ENCODE data around the gene SPPL2B.
"Not testable (repeated sequence)": the region's sequence is repeated elsewhere in the genome, so short reads cannot be mapped to it uniquely, and the experiment has no call there.

The SPPL2B gene

GRCh38 chr19:2387367-2388288 lies 59.1 kb downstream of the SPPL2B start:
- no peak for TF ChIP-seq CSDC2 (CRISPR knock-in tag; IDR thresholded peaks at IDR 0.05)
- no peak for TF ChIP-seq BACH2 (CRISPR knock-in tag; IDR thresholded peaks at IDR 0.05; ENCODE audit: borderline replicate concordance)
- no peak for TF ChIP-seq CREB5 (CRISPR knock-in tag; IDR thresholded peaks at IDR 0.05; ENCODE audit: low read depth)
- no peak for TF ChIP-seq ZNF70 (CRISPR knock-in tag; IDR thresholded peaks at IDR 0.05)
- no peak for TF ChIP-seq ZFP30 (CRISPR knock-in tag; IDR thresholded peaks at IDR 0.05)
- no peak for TF ChIP-seq ZNF8 (CRISPR knock-in tag; IDR thresholded peaks at IDR 0.05)
- no peak for TF ChIP-seq ZFP3 (CRISPR knock-in tag; IDR thresholded peaks at IDR 0.05)
- no peak for TF ChIP-seq PPARA (CRISPR knock-in tag; IDR thresholded peaks at IDR 0.05; ENCODE audit: borderline replicate concordance)
- TF ChIP-seq OSR1 (CRISPR knock-in tag; IDR thresholded peaks at IDR 0.05) = no peak
- no peak for TF ChIP-seq TCF4 (CRISPR knock-in tag; IDR thresholded peaks at IDR 0.05; ENCODE audit: borderline replicate concordance)
- no peak for TF ChIP-seq CSRNP3 (CRISPR knock-in tag; IDR thresholded peaks at IDR 0.05)
- TF ChIP-seq RARB (CRISPR knock-in tag; IDR thresholded peaks at IDR 0.05) = no peak
- TF ChIP-seq TOX (CRISPR knock-in tag; IDR thresholded peaks at IDR 0.05; ENCODE audit: borderline replicate concordance) = no peak
- no peak for TF ChIP-seq GLIS3 (CRISPR knock-in tag; IDR thresholded peaks at IDR 0.05)
- no peak for TF ChIP-seq POU6F1 (CRISPR knock-in tag; IDR thresholded peaks at IDR 0.05; ENCODE audit: borderline replicate concordance, low read depth)
- ATAC-seq = no peak

GRCh38 chr19:2389594-2389993 lies 61.1 kb downstream of the SPPL2B start:
- no peak for TF ChIP-seq TOX (CRISPR knock-in tag; IDR thresholded peaks at IDR 0.05; ENCODE audit: borderline replicate concordance)
- ATAC-seq = no peak

- TF ChIP-seq TCF4 (CRISPR knock-in tag; IDR thresholded peaks at IDR 0.05; ENCODE audit: borderline replicate concordance) = no peak
- no peak for TF ChIP-seq ISL1 (CRISPR knock-in tag; IDR thresholded peaks at IDR 0.05)
- ATAC-seq = peak; percentile 73
These were observed 62.7 kb downstream of the SPPL2B start for GRCh38 chr19:2391118-2391725.

GRCh38 chr19:2392366-2392765 lies 63.9 kb downstream of the SPPL2B start:
- ATAC-seq = no peak
- TF ChIP-seq ZNF565 (CRISPR knock-in tag; conservative IDR thresholded peaks at IDR 0.05; ENCODE audit: low read depth) (no peak), ESRRG (CRISPR knock-in tag; IDR thresholded peaks at IDR 0.05) (no peak), PPARA (CRISPR knock-in tag; IDR thresholded peaks at IDR 0.05; ENCODE audit: borderline replicate concordance) (no peak)

- not testable (repeated sequence) for ATAC-seq
These were observed 64.4 kb downstream of the SPPL2B start for GRCh38 chr19:2392899-2393298.

- ATAC-seq = no peak
- TF ChIP-seq POU6F1 (CRISPR knock-in tag; IDR thresholded peaks at IDR 0.05; ENCODE audit: borderline replicate concordance, low read depth) (no peak), ZNF70 (CRISPR knock-in tag; IDR thresholded peaks at IDR 0.05) (no peak), TOX (CRISPR knock-in tag; IDR thresholded peaks at IDR 0.05; ENCODE audit: borderline replicate concordance) (no peak), CSDC2 (CRISPR knock-in tag; IDR thresholded peaks at IDR 0.05) (no peak), BACH2 (CRISPR knock-in tag; IDR thresholded peaks at IDR 0.05; ENCODE audit: borderline replicate concordance) (no peak), PATZ1 (CRISPR knock-in tag; IDR thresholded peaks at IDR 0.05; ENCODE audit: borderline replicate concordance) (no peak), RARB (CRISPR knock-in tag; IDR thresholded peaks at IDR 0.05) (no peak), SNAI2 (CRISPR knock-in tag; IDR thresholded peaks at IDR 0.05) (no peak), ZC3H10 (CRISPR knock-in tag; IDR thresholded peaks at IDR 0.05) (no peak), ARNTL (CRISPR knock-in tag; IDR thresholded peaks at IDR 0.05; ENCODE audit: borderline replicate concordance, low read depth) (no peak), ZNF565 (CRISPR knock-in tag; conservative IDR thresholded peaks at IDR 0.05; ENCODE audit: low read depth) (no peak), ESRRG (CRISPR knock-in tag; IDR thresholded peaks at IDR 0.05) (no peak), ZFP3 (CRISPR knock-in tag; IDR thresholded peaks at IDR 0.05) (no peak)
These were observed 65.6 kb downstream of the SPPL2B start for GRCh38 chr19:2394054-2394441.

Data from SK-N-SH treated with all-trans-retinoic acid at 6 μM for 48 hours (cell line).